Activated CD4-positive, alpha-beta T cell treated with anti-CD3 and anti-CD28 coated beads, Interleukin-2, amount 50 U/mL, for 16 hours (primary cell): ENCODE measurements around the gene CCDC187.

Source experiments
- DNase-seq: peaks from one replicate; pipeline ENCODE4 v3.0.0-alpha.2; 2020

The CCDC187 gene

DNA sequence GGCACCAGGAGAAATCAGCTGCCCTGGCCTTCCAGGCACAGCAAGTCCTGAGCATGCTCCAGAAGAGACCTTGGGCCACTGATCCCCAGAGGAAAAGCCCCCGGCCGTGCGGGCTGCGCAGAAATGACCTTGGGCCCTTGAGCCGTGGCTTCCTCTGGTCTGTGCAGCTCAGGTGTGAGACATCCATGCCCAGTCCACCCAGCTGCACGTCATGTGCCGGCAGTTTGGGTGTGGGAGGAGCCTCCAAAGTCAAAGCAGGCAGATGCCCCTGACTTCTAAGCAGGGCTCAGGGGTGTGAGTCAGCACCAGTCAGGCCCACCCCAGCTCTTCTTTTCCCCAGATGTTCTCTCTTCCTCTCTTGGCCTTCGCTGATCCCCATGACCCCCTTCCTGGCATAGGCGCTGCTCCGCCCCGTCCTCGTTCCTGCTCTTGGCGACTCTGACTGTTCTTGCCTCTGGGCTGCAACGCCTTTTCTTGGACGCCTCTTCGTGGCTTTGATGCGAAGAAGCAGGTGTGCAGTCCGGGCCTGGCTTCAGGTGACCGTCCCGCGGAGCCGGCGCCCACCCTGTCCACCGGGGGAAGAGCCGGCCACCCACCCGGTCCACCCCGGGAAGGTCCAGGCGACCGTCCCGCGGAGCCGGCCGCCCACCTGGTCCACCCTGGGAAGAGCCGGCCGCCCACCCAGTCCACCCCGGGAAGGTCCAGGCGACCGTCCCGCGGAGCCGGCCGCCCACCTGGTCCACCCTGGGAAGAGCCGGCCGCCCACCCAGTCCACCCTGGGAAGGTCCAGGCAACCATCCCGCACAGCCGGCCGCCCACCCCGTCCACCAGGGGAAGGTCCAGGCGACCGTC, 52.4 kb downstream of the CCDC187 start:
- DNase-seq, result no peak

DNA sequence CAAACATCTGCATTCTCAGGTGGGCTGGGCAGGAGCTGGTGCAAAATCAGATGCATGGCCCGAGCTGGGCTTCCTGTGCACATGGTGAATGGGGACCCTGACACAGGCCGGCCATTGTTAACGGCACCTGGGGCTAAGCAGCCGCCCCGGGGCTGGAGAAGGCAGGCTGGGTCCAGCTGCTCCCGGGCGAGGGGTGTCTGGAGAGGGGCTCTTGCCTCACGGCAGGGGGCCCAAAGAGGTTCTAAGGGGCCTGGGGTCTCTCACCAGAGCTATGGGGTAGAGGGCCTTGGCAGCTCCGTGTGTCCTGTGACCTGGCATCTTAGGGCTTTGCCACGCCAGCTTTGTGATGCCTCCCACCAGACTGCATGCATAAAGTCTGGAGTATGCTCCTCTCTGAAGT, 53.2 kb downstream of the CCDC187 start:
- no peak for DNase-seq

DNA sequence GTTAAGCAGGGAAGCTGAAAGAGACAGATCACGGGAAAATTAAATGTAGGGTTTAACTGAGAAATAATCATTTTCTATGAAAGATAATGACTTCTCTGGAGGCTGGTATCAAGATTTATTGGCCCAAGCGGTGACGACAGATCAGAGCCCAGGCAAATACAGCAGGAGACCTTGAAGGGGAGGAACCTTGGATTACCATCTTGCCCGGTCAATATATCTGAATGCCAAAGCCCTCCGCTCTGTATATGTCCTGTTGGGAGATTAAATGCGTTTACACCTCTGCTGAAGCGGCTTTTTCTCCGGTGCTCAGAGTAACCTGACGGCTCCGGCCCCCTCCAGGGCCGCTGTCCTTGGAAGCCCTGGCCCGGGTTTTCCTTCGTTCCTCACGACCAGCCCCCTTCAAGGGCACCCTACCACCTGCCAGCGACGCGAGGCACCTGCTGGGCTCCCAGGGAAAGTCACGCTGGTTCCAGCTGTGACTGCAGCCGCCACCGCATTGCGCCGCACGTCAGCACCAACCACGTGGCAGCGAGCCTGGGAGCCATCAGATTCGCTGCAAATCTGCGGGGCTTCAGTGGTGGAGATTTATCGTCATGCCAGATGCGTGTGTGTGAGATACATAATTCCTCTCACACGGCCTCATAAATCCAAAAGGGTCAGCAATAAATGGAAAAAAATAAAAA, 53.9 kb downstream of the CCDC187 start:
- DNase-seq, result no peak

DNA sequence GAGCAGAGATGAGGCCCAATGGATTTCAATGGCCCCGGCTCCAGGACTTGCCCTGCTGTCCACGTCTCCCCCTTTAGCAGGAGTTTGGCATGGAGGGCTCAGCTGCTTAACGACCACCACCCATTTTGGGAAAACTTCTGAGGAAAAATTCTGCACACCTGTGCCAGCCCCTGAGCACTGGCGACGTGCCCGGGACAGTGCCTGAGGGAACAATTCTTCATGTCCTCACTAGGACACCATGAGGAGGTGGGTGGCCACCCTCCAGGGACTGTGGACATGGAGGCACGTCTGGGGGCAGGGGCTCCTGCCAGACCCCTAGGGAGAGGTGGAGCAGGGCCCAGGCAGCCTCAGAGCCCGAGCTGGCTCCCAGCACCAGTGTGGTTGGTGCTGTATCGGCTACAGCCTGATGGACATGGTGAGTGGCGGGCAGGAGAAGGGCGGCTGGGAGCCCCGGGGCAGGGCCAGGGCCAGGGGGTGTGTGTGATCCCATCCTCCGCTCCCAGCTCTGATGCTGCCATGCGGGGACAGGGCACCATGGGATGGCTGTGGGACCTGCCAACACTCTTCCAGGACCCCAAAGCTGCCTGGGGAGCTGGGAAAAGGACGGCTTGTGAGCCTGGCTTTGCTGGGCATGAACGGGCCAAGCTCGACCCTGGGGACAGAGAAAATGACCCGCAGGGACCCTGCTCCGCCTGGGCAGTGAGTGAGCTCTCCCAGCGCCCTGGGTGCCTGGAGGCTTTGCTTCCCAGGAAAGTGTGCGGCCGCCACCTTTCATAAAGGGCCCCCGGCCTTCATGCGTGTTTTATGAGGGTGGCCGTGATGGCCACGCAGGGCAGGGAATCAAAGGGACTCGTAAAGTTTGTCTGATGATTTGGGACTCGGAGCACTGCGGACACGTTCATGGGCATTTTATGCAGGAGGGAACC, 54.7 kb downstream of the CCDC187 start:
- DNase-seq, result no peak

DNA sequence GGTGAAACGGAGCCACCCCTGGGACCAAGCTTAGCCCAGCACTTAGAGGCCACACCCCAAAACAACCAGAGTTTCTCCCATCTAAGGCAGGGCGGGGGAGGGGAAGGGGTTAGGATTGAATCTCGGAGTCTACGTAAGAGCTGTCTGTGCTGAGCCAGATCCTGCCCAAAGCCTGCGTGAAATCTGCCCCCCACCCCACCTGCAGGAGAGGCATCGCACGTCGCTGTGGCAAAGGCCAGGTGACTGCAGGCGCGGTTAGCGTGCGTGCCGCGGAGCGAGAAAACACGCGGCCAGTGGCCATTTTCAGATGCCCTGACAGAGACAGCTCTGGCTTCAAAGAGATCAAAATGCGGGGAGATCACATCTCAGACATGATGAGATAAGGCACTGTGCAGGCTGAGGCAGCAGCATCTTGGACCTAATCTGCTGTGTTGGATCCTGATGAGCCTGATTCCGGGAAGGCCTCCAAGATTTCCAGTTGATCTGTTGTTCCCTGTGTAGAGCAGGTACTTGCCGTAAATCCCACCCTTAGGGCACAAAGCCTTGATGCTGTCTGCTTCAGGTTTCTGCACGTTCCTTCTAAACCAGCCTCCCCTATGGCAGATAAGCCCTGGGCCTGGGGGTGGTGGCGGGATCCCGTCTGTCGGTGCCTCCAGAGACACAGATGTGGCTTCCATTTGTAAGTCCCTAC, 55.8 kb downstream of the CCDC187 start:
- DNase-seq, result no peak

DNA sequence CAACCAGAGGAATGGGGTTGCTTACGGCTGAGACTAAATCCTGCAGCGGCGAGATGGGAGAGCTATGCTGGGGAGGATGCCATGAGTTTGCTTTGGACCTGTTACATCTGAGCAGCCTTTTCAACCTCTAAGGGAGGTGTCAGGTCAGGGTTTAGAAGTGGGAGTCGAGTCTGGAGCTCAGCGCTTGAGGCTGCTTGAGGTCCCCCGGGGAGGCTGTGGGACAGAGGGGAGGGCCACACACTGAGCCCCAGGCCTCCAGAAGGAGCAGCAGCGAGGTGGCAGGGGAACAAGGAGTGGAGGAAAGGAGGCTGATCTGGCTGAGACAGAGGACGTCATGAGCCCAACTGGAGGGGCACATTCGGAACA, 56.4 kb downstream of the CCDC187 start:
- DNase-seq, result no peak

DNA sequence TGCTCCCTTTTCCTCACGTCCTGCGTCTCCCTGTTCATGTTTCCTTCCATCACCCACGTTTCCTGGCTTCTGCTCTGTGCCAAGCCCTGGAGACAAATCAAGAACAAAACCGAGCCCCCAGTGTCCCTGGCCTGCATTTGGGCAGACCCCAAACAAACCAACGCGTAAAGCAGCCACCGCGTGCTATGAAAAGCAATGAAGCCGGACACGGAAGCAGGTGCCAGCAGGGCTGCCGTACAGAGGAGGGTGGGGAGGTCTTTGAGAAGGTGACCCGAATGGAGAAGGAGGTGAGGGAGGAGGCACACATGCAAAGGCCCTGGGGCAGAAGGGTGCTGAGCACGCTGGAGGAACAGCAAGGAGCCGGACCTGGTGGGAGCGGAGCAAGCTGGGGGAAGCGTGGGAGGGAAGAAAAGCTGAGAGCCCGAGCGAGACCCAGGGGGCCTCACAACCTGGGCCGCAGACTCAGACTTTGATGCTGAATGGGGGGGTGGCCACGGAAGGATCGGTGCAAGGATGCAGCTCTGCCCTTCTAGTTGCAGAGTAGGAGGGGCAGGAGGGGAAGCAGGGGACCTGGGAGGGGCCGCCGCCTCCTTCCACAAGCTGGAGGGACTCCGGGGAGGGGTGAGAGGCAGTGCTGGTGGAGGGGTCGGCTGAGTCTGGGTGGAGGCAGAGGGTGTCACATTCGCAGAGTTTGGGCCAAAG, 56.9 kb downstream of the CCDC187 start:
- no peak for DNase-seq

DNA sequence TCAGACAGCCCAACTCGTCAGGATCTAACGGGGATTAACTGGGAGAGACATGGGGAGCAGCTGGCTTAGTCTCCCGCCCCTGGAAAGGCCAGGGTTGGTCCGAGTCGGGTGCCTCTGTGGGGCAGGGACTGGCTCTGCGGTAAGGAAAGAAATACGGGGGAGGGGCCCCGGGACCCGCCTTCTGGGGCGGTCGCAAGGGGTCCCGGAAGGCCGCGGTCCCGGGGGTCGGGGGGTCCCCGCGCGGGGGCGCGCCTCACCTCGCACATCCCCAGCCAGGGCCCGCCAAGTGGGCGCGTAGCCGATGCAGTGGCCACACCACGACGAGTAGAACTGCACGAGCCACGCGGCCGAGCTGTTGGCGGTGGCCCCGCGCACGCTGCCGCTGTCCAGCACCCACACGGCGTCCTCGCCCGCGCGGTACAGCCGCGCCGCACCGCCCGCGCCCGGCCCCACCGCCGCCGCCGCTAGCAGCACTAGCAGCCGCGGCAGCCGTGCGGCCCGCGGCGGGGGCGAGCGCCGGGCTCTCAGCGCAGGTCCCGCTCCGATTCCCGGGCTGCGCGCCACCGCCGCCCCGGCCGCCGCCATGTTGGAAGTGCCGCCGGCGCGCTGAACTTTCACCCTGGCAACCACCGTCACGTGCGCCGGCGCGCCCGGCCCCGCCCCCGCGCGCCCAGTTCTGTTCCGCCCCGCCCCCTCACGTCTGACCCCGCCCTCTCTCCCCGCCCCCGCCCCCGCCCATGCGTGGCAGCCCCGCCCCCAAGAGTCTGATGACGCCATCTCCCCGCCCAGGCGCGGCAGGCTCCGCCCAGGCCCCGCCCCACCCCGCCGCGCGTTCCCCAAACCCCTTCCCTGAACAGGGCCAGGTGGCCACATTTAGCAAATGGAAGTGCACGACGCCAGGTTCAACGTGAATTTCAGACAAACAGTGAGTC, 58.4 kb downstream of the CCDC187 start, which contains the start of gene QSOX2:
QSOX2 (minus strand) TSS at position 594 of the 932 bp plus-strand sequence; CDS start at position 585, 9 bp downstream.
- peak; percentile 86 for DNase-seq

DNA sequence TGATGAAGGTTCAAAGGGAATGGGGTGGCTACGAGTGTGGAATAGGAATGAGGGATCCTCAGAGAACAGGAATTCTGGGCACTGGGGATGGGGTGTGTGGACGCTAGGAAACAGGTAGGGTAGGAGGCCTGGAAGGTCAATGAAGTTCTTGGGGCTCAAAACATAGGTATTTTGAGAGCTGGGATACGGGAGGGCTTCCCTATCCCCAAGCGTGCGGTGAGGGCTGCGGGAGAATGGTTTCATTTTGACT, 59.0 kb downstream of the CCDC187 start:
- DNase-seq, result no peak

DNA sequence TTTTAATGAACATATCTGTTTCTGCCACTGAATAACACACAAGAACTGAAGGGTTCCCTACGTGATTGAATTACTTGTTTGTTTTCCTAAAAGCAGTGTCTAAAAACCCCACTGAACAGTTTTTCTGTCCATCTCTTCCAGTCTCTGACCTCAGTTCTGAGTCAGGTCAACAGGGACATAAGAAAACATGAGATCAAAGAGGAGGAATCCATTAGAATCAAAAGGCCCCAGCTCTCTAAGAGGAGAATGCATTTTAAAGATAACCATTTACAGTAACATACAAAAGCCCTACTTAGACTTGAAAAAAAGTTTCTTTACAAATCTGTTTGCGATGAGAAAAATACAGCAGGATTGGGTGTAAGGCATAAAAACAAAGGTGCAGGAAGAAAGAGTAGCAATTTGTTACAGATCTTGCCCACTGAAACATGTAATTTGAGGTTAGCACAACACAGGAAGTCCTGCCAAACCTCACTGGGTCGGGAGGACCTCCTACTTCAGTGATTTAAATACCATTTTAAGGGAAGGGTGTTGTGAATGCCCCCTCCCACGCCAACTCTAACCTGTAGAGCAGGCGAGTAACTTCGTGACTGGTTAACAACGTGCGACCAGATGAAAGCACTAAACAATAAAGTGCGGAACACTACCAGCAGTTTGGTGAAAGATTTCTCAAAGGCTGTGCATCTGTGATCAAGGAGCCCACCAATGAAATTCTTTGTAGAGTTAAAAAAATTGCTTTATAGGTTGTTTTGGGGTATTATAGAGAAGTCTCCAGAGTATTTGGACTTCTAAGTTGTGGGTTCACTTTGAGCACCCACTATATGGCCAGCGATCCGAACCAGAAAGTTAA, 59.5 kb downstream of the CCDC187 start:
- peak; percentile 76 for DNase-seq

DNA sequence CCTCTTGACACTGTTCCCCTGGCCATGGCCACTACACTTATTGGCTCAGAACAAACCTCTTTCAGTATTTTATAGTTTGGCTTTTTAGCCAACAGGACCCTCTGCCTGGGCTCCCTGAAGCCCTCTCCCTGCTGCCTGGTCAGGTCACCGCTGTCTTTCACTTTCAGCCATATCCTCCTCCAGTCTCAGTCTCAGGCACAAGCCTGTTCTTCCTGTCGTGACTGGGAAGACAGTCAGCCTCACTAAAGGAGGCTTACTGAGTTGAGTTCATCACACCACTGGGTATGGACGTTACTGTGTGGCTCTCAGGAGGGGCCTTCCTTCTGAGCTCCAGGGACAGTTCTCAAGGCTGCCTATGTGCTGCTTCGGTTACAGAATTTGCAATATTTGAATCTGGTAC, 60.3 kb downstream of the CCDC187 start:
- DNase-seq, result peak; percentile 44

DNA sequence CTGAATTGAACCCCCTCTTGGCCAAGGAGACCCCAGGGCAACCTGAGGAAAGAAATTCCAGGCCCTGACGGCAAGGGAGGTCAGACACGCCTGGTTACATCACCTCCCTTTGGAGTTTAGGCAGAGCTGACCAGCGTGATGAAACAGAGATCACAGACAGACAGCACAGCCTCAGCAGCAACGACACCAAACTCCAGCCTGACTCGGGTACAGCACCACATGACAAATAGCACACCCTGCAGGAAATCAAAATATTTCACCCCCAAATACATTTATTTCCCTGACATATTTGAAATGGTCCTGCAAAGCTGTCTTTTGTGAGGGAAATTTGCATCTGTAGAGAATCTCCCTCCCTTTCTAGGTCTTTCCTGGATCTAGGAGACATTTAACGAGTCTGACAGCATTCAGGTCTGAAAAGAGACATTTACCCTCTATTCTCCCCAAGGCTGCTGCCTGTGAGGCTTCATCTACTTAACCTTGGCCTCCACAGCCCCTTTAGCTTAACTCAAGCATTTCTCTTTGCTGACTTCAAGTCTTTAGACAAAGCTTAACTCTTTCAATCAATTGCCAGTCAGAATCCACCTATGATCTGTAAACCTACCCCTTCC, 60.9 kb downstream of the CCDC187 start:
- DNase-seq, result no peak

DNA sequence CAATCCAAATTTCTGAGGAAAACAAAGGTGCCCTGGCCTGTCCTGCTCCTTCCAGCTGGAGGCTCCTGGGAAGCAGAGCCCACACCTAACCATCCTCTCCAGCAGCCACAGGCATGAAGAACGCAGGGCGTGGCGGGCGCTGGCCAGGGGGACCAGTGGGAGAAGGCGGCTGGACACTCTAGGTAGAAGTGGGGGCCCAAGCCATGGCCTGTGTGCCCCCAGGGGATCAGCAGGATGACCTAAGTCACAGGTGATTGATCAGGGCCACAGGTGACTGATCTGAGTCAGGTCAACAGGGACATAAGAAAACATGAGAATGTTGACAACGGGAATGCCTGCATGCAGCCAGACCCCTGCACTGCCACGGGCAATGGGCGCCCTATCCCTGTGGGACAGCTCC, 61.6 kb downstream of the CCDC187 start:
- DNase-seq, result no peak

DNA sequence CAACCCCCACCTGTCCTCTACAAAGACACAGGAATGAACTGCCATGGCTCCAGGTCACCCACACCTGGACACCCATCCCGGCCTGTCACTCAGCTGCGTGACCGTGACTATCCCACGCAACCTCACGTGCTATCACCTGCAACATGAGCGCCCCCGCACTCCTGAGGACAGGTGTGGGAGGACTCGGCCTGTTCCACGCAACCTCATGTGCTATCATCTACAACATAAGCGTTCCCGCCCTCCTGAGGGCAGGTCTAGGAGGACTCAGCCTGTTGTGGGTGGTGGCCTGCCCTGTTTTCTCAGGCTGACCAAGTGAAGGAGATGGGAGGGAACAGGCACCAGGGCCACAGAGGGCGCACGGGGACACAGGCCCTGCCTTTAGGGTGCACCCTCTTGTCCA, 62.4 kb downstream of the CCDC187 start:
- no peak for DNase-seq

DNA sequence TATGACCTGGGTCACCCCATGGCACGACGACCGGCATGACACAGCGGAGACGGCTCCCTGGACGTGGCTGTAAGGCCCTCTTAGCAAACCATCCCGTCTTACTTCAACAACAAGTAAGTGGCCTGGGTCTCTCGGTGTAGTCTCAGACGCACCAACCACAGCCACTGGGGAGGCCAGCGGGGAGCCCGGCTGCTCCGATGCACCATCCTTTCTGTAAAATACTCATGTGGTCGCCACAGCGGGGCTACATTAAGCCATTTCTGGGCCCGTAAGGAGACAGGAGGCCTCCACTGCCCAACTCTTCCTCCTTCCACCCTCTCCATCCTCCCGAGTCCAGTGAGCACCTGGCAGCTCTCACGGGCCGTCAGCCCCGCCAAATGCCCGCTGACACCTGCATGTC, 63.0 kb downstream of the CCDC187 start:
- DNase-seq, result no peak

DNA sequence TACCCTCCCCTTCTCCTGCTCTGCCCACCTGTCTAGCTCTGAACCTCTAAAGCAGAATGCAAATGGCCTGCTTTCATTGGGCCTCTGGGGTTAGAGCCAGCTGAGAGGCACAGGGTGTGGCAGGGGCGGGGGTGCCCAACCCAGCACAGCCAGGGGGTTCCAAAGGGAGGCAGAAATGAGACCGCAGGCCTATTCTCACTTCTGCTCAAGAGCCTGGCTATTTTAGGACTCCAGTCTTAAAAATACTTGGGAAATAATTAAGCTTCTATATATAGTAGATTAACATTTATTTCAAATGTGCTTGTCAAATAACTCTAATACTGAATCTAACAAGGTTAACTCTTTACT, 63.9 kb downstream of the CCDC187 start:
- no peak for DNase-seq

DNA sequence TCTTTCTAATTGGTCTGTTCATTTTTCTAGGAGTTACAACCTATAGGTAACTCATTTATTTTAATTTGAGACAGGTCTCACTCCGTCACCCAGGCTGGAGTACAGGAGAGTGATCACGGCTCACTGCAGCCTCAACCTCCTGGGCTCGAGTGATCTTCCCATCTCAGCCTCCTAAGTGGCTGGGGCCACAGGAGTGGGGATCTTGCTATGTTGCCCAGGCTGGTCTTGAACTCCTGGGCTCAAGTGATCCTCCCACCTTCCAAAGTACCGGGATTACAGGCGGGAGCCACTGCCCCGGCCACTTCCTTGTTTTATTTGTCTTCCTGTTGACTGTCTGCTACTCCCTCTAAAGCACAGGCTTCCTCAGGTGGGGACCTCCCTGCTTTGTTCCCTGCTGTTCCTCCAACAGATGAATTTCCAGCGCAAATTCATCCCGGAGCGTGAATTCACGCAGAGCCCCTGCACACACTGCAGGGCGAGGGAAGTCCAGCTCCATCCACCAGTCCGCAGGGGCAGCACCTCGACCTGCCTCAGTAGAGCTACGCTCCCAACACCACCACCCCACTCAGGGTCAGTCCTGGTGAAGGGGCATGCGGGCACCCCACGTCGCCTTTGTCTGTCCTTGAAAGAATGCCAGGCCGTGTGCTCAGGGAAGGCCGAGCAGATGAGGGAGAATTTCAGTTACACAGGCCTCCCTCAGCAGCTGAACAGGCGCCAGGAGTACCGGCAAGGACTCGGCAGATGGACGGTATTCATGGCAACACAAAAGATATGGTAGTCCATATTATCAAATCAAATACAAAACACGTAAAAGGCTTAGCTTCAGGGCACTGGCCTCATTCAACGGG, 64.5 kb downstream of the CCDC187 start:
- DNase-seq, result no peak

DNA sequence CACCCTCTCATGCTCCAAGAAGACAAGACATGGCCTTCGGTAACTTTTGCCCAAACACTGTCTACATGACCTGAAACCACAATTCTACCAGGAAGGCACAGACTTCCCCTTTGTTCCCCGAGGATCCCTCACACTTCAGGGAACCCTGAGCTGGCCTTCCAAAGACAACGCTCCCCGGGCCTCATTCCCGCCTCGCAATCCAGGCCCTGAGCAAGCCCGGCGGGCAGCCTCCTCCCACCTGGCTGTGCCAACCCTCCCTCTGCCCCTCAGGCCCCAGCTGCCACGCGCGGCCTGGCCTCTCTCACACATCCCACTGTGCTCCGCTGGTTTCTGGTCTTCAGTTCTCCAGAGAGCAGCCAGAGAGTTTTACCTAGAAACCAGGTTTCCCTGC, 65.6 kb downstream of the CCDC187 start:
- no peak for DNase-seq
